ENCODE measurements around the gene ZNF516. TPM values are rescaled to one million over a fixed set of nuclear protein-coding genes. Genes with fewer than 3 reads are reported as not detected.

ZNF516 gene
- total RNA-seq, 1 experiment from 2014 or later: 22.6 TPM

DNA sequence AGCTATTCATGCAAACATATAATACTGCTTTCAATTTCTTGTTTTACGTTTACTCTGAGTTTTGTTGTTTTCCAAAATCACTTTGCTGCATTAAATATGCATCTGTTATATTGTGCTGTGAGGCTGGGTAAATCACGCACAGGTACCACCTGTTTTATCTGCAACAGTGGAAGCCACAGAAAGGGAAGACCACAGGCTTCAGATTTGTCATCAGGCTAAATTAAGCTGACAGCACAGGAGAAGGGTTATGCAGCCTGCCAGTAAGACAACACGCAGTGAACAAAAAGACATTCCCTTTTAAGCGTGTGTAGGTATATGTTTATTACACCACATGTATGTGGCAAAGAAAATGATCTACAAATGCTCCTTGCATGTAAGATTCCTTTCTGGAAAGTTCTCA is 38.2 kb downstream of the ZNF516 start:
- Histone ChIP-seq H3K14ac (ENCODE audit: insufficient read depth, low read length) (no peak overlapping the region), H3K27ac (ENCODE audit: insufficient read length, low read depth, low read length) (no peak overlapping the region), H3K4ac (ENCODE audit: low read depth, low read length) (no peak overlapping the region), H2AFZ (ENCODE audit: low read length) (no peak overlapping the region), H3K23ac (ENCODE audit: insufficient read length, low read depth, low read length) (no peak overlapping the region), H2AK5ac (ENCODE audit: insufficient read length, low read length) (no peak overlapping the region), H3K56ac (ENCODE audit: insufficient read length, low read depth, low read length) (no peak overlapping the region), H2BK15ac (ENCODE audit: low read depth, low read length) (no peak overlapping the region), H3K27me3 (ENCODE audit: insufficient read depth, low read length) (no peaks in the 10 kb centered on the region; the same call in 1 of the 2 replicates), H4K20me1 (ENCODE audit: control insufficient read depth, insufficient read depth, insufficient read length) (no peaks in the 10 kb centered on the region), H3K9ac (ENCODE audit: extremely low read depth, insufficient read length, low read length) (no peak overlapping the region), H4K91ac (ENCODE audit: insufficient read length, low read depth, low read length) (no peak overlapping the region), H2BK5ac (ENCODE audit: insufficient read length, low read length) (no peak overlapping the region), H3T11ph (ENCODE audit: low read length) (no peak overlapping the region), H3K79me1 (ENCODE audit: insufficient read depth, low read depth, low read length, poor library complexity, severe bottlenecking) (peaks cover 2% of the 10 kb centered on the region), H2BK120ac (ENCODE audit: low read depth, low read length, poor library complexity, severe bottlenecking) (no peak overlapping the region), H4K8ac (replicated peaks; ENCODE audit: insufficient read length, low read depth, low read length) (no peak overlapping the region), H2BK12ac (ENCODE audit: insufficient read length, low read depth, low read length) (no peak overlapping the region), H3K4me1 (ENCODE audit: insufficient read depth, low read length) (no peaks in the 10 kb centered on the region; the same call in 1 of the 2 replicates), H3K79me2 (ENCODE audit: insufficient read depth, low read length) (no peaks in the 10 kb centered on the region; the same call in 1 of the 2 replicates), H3K23me2 (ENCODE audit: insufficient read length, low read depth, low read length, poor library complexity, severe bottlenecking) (peaks cover 2% of the 10 kb centered on the region), H2BK20ac (ENCODE audit: low read depth, low read length, poor library complexity, severe bottlenecking) (no peak overlapping the region), H4K5ac (ENCODE audit: insufficient read length, low read depth, low read length) (no peak overlapping the region), H3K18ac (ENCODE audit: insufficient read length, low read depth, low read length) (no peak overlapping the region), H3K9me3 (ENCODE audit: control insufficient read depth, low read depth, low read length) (no peaks in the 10 kb centered on the region), H3K4me2 (ENCODE audit: insufficient read depth, insufficient read length, low read length) (no peak overlapping the region)
- H3K4me1 Mint-ChIP-seq: peaks cover 36 to 43% of the 10 kb centered on the region in 2 experiments
- H3K36me3 Mint-ChIP-seq (ENCODE audit: insufficient read depth in 1 of 3, low read depth in 3 of 3): peaks cover 2 to 12% (median 3%) of the 10 kb centered on the region in 3 experiments; a peak in 4 of 7 replicates
- H3K4me3 Mint-ChIP-seq: no peak overlapping the region
- no peak for DNase-seq
- no CpG with 5 or more reads among the region's 4 CpGs for WGBS (ENCODE audit: extremely low coverage, insufficient read length, low lambda C conversion rate)
- TF ChIP-seq CTCF (conservative IDR thresholded peaks at IDR 0.05): no peak
- H3K27me3 Mint-ChIP-seq (ENCODE audit: low read depth): peaks cover 6% of the 10 kb centered on the region
- H3K9me3 Mint-ChIP-seq: no peaks in the 10 kb centered on the region
- H3K27ac Mint-ChIP-seq: no peak overlapping the region

All from H9 (cell line).